ENCODE data around the gene DYNC2I2. TPM values are rescaled to one million over a fixed set of nuclear protein-coding genes. Genes with fewer than 3 reads are reported as not detected.

DYNC2I2 gene
- total RNA-seq, 3 donors from 2014 or later = 36.7 to 46.3 (median 43.7) TPM

- Histone ChIP-seq H3K9me3 (no peaks in the 10 kb centered on the region), H3K36me3 (ENCODE audit: low read depth) (peaks cover 59% of the 10 kb centered on the region), H3K4me3 (no peak overlapping the region), H3K4me1 (ENCODE audit: low read depth) (no peaks in the 10 kb centered on the region)
- intact Hi-C loops (cut with DNase I, micrococcal nuclease) = no loop called here
- ATAC-seq (no peak), DNase-seq (no peak)
- TF ChIP-seq CTCF (IDR thresholded peaks at IDR 0.05) = no peak
Measured at GRCh38 chr9:128615571-128615970, 41.1 kb downstream of the DYNC2I2 start.

DNA sequence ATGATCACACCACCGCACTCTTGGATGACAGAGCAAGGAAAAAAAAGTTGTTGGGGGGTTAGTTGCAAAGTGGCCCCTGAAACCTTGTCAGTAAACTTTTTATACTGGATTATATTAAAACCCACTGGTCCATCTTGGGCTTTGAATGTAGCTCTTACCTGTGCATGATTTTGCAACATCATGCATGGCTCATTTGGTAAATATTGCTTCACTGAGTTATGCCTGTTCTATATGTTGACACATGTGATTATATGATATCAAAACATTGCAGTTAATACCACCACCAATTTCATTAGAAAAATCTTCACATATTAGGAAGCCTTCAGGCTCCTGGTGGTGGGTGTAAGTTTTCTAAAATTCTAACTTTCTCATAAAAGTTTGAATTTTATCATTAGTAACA is 41.9 kb downstream of the DYNC2I2 start:
- ATAC-seq = no peak
- Histone ChIP-seq H3K4me3 (no peak overlapping the region), H3K4me1 (ENCODE audit: low read depth) (no peaks in the 10 kb centered on the region), H3K9me3 (no peaks in the 10 kb centered on the region), H3K36me3 (ENCODE audit: low read depth) (peaks cover 57% of the 10 kb centered on the region)
- TF ChIP-seq CTCF (IDR thresholded peaks at IDR 0.05) = no peak
- no peak for DNase-seq
- intact Hi-C loops (cut with DNase I, micrococcal nuclease) = no loop called here

- Histone ChIP-seq H3K4me1 (ENCODE audit: low read depth) (no peaks in the 10 kb centered on the region), H3K4me3 (no peak overlapping the region), H3K36me3 (ENCODE audit: low read depth) (peaks cover 68% of the 10 kb centered on the region), H3K9me3 (no peaks in the 10 kb centered on the region)
- intact Hi-C loops (cut with DNase I, micrococcal nuclease) = no loop called here
- ATAC-seq = no peak
- no peak for TF ChIP-seq CTCF (IDR thresholded peaks at IDR 0.05)
- no peak for DNase-seq
Measured at GRCh38 chr9:128611600-128612394, 44.9 kb downstream of the DYNC2I2 start.

- DNase-seq = no peak
- intact Hi-C loops (cut with DNase I, micrococcal nuclease) = no loop called here
- Histone ChIP-seq H3K36me3 (ENCODE audit: low read depth) (peaks cover 71% of the 10 kb centered on the region), H3K4me1 (ENCODE audit: low read depth) (no peaks in the 10 kb centered on the region), H3K9me3 (no peaks in the 10 kb centered on the region), H3K4me3 (no peak overlapping the region)
- no peak for ATAC-seq
- TF ChIP-seq CTCF (IDR thresholded peaks at IDR 0.05) = no peak
Measured at GRCh38 chr9:128610897-128611296, 45.8 kb downstream of the DYNC2I2 start.

GRCh38 chr9:128607642-128608350 is 48.9 kb downstream of the DYNC2I2 start:
- Histone ChIP-seq H3K4me3 (no peak overlapping the region), H3K36me3 (ENCODE audit: low read depth) (peaks cover 66% of the 10 kb centered on the region), H3K4me1 (ENCODE audit: low read depth) (no peaks in the 10 kb centered on the region), H3K9me3 (no peaks in the 10 kb centered on the region)
- ATAC-seq (no peak), DNase-seq (no peak)
- no peak for TF ChIP-seq CTCF (IDR thresholded peaks at IDR 0.05)
- intact Hi-C loops (cut with DNase I, micrococcal nuclease) = no loop called here

All from mucosa of descending colon (tissue), 3 donors.